Measurements from ENCODE around the gene IGFBPL1.

- no peak for TF ChIP-seq POLR2A (IDR thresholded peaks at IDR 0.05)
- TF ChIP-seq, protein P1, sequence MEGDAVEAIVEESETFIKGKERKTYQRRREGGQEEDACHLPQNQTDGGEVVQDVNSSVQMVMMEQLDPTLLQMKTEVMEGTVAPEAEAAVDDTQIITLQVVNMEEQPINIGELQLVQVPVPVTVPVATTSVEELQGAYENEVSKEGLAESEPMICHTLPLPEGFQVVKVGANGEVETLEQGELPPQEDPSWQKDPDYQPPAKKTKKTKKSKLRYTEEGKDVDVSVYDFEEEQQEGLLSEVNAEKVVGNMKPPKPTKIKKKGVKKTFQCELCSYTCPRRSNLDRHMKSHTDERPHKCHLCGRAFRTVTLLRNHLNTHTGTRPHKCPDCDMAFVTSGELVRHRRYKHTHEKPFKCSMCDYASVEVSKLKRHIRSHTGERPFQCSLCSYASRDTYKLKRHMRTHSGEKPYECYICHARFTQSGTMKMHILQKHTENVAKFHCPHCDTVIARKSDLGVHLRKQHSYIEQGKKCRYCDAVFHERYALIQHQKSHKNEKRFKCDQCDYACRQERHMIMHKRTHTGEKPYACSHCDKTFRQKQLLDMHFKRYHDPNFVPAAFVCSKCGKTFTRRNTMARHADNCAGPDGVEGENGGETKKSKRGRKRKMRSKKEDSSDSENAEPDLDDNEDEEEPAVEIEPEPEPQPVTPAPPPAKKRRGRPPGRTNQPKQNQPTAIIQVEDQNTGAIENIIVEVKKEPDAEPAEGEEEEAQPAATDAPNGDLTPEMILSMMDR (IDR thresholded peaks at IDR 0.05): no peak
- TF ChIP-seq POLR2AphosphoS5 (IDR thresholded peaks at IDR 0.05): no peak
- TF ChIP-seq EP300 (IDR thresholded peaks at IDR 0.05): no peak
These were observed 664 bp upstream of the IGFBPL1 start for GRCh38 chr9:38424918-38425317.

Measured in suprapubic skin (tissue), 4 donors.